Measurements from ENCODE around the gene CRABP1.

Gene CRABP1

GRCh38 chr15:78327466-78327865, 12.7 kb upstream of the CRABP1 start:
- no peak for DNase-seq (ENCODE audit: extremely low spot score)
- ChIA-PET POLR2A (no interaction called here), CTCF (interaction anchor here (1.7 kb wide), 1 partner anchor 16 kb away, joined by 6 read pairs; no protein-coding TSS in a partner anchor)
- no peak for TF ChIP-seq CTCF (IDR thresholded peaks at IDR 0.05; ENCODE audit: control extremely low read depth, extremely low read depth, low read depth, missing control alignments)

- ChIA-PET POLR2A (interaction anchor here (0.7 kb wide), 1 partner anchor 88 kb away, joined by 5 read pairs; no protein-coding TSS in a partner anchor), CTCF (interaction anchor here (1.0 to 2.4 kb wide), 2 partner anchors 9 to 93 kb away, joined by 3 to 6 read pairs; no protein-coding TSS in a partner anchor)
- no peak for DNase-seq (ENCODE audit: extremely low spot score)
- TF ChIP-seq CTCF (IDR thresholded peaks at IDR 0.05; ENCODE audit: control extremely low read depth, extremely low read depth, low read depth, missing control alignments): no peak
These were observed 10.5 kb upstream of the CRABP1 start for GRCh38 chr15:78329625-78330024.

GRCh38 chr15:78334845-78335244, 5.3 kb upstream of the CRABP1 start:
- no peak for DNase-seq (ENCODE audit: extremely low spot score)
- ChIA-PET POLR2A (no interaction called here), CTCF (no interaction called here)
- TF ChIP-seq CTCF (IDR thresholded peaks at IDR 0.05; ENCODE audit: control extremely low read depth, extremely low read depth, low read depth, missing control alignments): no peak

GRCh38 chr15:78335985-78336384, 4.2 kb upstream of the CRABP1 start:
- CTCF ChIA-PET: no interaction called here

GRCh38 chr15:78338781-78339180, 1.4 kb upstream of the CRABP1 start:
- POLR2A ChIA-PET: no interaction called here
- CTCF ChIA-PET: interaction anchor here (1.5 kb wide), 1 partner anchor 9 kb away, joined by 3 read pairs; no protein-coding TSS in a partner anchor
- TF ChIP-seq CTCF (IDR thresholded peaks at IDR 0.05; ENCODE audit: control extremely low read depth, extremely low read depth, low read depth, missing control alignments): no peak
- no peak for DNase-seq (ENCODE audit: extremely low spot score)

More at GRCh38 chr15:78335985-78336384, 4.2 kb upstream of the CRABP1 start:
- no peak for TF ChIP-seq CTCF (IDR thresholded peaks at IDR 0.05; ENCODE audit: control extremely low read depth, extremely low read depth, low read depth, missing control alignments)
- DNase-seq (ENCODE audit: extremely low spot score): no peak
- POLR2A ChIA-PET: interaction anchor here (0.6 kb wide), 1 partner anchor 65 kb away, joined by 3 read pairs; no protein-coding TSS in a partner anchor

GRCh38 chr15:78339559-78339958, 594 bp upstream of the CRABP1 start:
- TF ChIP-seq CTCF (IDR thresholded peaks at IDR 0.05; ENCODE audit: control extremely low read depth, extremely low read depth, low read depth, missing control alignments): no peak
- CTCF ChIA-PET: no interaction called here
- POLR2A ChIA-PET: no interaction called here
- DNase-seq (ENCODE audit: extremely low spot score): no peak
